Measurements from ENCODE around the gene MKRN2OS. TPM values are rescaled to one million over a fixed set of nuclear protein-coding genes. Genes with fewer than 3 reads are reported as not detected.

MKRN2OS gene
- total RNA-seq, 1 donor from 2014 or later = 1.3 TPM

GRCh38 chr3:12495749-12496452, 49.4 kb downstream of the MKRN2OS start:
- Histone ChIP-seq H3K27me3 (ENCODE audit: control insufficient read depth, insufficient read depth, low read length) (no peaks in the 10 kb centered on the region), H3K4me3 (ENCODE audit: low read depth, low read length) (no peak overlapping the region), H3K36me3 (ENCODE audit: control insufficient read depth, insufficient read depth, low read length) (peaks cover 4% of the 10 kb centered on the region)
- no peak for DNase-seq (ENCODE audit: low read depth)
- TF ChIP-seq, protein P1, sequence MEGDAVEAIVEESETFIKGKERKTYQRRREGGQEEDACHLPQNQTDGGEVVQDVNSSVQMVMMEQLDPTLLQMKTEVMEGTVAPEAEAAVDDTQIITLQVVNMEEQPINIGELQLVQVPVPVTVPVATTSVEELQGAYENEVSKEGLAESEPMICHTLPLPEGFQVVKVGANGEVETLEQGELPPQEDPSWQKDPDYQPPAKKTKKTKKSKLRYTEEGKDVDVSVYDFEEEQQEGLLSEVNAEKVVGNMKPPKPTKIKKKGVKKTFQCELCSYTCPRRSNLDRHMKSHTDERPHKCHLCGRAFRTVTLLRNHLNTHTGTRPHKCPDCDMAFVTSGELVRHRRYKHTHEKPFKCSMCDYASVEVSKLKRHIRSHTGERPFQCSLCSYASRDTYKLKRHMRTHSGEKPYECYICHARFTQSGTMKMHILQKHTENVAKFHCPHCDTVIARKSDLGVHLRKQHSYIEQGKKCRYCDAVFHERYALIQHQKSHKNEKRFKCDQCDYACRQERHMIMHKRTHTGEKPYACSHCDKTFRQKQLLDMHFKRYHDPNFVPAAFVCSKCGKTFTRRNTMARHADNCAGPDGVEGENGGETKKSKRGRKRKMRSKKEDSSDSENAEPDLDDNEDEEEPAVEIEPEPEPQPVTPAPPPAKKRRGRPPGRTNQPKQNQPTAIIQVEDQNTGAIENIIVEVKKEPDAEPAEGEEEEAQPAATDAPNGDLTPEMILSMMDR (IDR thresholded peaks at IDR 0.05; ENCODE audit: insufficient read depth, low read length, poor library complexity, severe bottlenecking) = peak; percentile 22

GRCh38 chr3:12490547-12490946, 54.8 kb downstream of the MKRN2OS start:
- H3K4me3 ChIP-seq (ENCODE audit: low read depth, low read length) = no peak overlapping the region
- H3K36me3 ChIP-seq (ENCODE audit: control insufficient read depth, insufficient read depth, low read length) = no peaks in the 10 kb centered on the region
- TF ChIP-seq, protein P1 (IDR thresholded peaks at IDR 0.05; ENCODE audit: insufficient read depth, low read length, poor library complexity, severe bottlenecking) = no peak
- no peaks in the 10 kb centered on the region for H3K27me3 ChIP-seq (ENCODE audit: control insufficient read depth, insufficient read depth, low read length)
- DNase-seq (ENCODE audit: low read depth) = no peak

- no peaks in the 10 kb centered on the region for H3K36me3 ChIP-seq (ENCODE audit: control insufficient read depth, insufficient read depth, low read length)
- DNase-seq (ENCODE audit: low read depth) = no peak
- H3K27me3 ChIP-seq (ENCODE audit: control insufficient read depth, insufficient read depth, low read length) = no peaks in the 10 kb centered on the region
- no peak overlapping the region for H3K4me3 ChIP-seq (ENCODE audit: low read depth, low read length)
- TF ChIP-seq, protein P1 (IDR thresholded peaks at IDR 0.05; ENCODE audit: insufficient read depth, low read length, poor library complexity, severe bottlenecking) = no peak
Measured at GRCh38 chr3:12489832-12490231, 55.5 kb downstream of the MKRN2OS start.

Other genes with a start within 250 kb of the MKRN2OS start
- gene TSEN2, start 61.0 kb downstream of the MKRN2OS start, total RNA-seq = 8.4 and 11.4 TPM in 2 replicates
- 45.9 and 55.6 TPM in 2 replicates for gene MKRN2, start 11.6 kb upstream of the MKRN2OS start, total RNA-seq
- 55.8 and 56.9 TPM in 2 replicates for gene RAF1, start 118.6 kb upstream of the MKRN2OS start, total RNA-seq
- gene TMEM40, start 213.8 kb upstream of the MKRN2OS start, total RNA-seq = 5.3 and 7.9 TPM in 2 replicates